DND-41 (cell line): ENCODE measurements around the gene IQGAP1.
A peak's percentile ranks its signal among the peaks of the same experiment; 100 is the strongest.

Source experiments
- ATAC-seq: fragments of 200-7000 bp; cut with Tn5 transposase; 3 replicates; pipeline ENCODE4 v1.9.1; 2021; ENCODE audit warnings: low read depth; ENCODE audit not compliant: insufficient read depth
- DNase-seq: peaks from one replicate; pipeline ENCODE4 v3.0.0-alpha.2; 2020
- H2AFZ ChIP-seq: 2 replicates; pipeline ENCODE4 v1.6.0; 2012; ENCODE audit warnings: low read depth, low read length
- H3K27ac ChIP-seq: 2 replicates; pipeline ENCODE4 v1.5.1; 2012; ENCODE audit warnings: low read length, inconsistent platforms
- H3K27me3 ChIP-seq: fragments of 200-600 bp; sonication (generic); 2 replicates; pipeline ENCODE4 v1.6.0; 2012; ENCODE audit warnings: low read length, mild to moderate bottlenecking, inconsistent platforms; ENCODE audit not compliant: insufficient read depth, poor library complexity
- H3K36me3 ChIP-seq: 2 replicates; pipeline ENCODE4 v1.5.1; 2012; ENCODE audit warnings: low read length, inconsistent platforms; ENCODE audit not compliant: insufficient read depth
- H3K4me1 ChIP-seq: 2 replicates; pipeline ENCODE4 v1.5.1; 2012; ENCODE audit warnings: mild to moderate bottlenecking, low read length; ENCODE audit not compliant: insufficient read depth
- H3K4me2 ChIP-seq: 2 replicates; pipeline ENCODE4 v1.6.0; 2012; ENCODE audit warnings: mild to moderate bottlenecking, moderate library complexity, low read length, inconsistent platforms; ENCODE audit not compliant: insufficient read depth
- H3K4me3 ChIP-seq, 2 experiments: fragments of 200-600 bp in 1 of 2; shearing (Covaris generic) in 1 of 2; 2 replicates each; pipeline ENCODE4 v1.5.1; 2012 to 2016; ENCODE audit warnings: inconsistent platforms in 2 of 2, low read length in 2 of 2, mild to moderate bottlenecking in 2 of 2, low read depth in 1 of 2, moderate library complexity in 1 of 2
- H3K79me2 ChIP-seq: 2 replicates; pipeline ENCODE4 v1.6.0; 2012; ENCODE audit warnings: low read length, inconsistent platforms; ENCODE audit not compliant: insufficient read depth
- H3K9ac ChIP-seq: 2 replicates; pipeline ENCODE4 v1.6.0; 2012; ENCODE audit warnings: low read depth, mild to moderate bottlenecking, inconsistent platforms, low read length, moderate library complexity
- H3K9me3 ChIP-seq: 2 replicates; pipeline ENCODE4 v1.5.1; 2012; ENCODE audit warnings: low read length, moderate library complexity, mild to moderate bottlenecking, inconsistent platforms; ENCODE audit not compliant: insufficient read depth, severe bottlenecking
- H4K20me1 ChIP-seq: 2 replicates; pipeline ENCODE4 v1.6.0; 2012; ENCODE audit warnings: low read length; ENCODE audit not compliant: insufficient read depth
- EZH2 ChIP-seq: IDR thresholded peaks from 3 replicates; pipeline ENCODE4 v1.6.1; 2012; ENCODE audit warnings: borderline replicate concordance, low read depth, mild to moderate bottlenecking, moderate library complexity, low read length, inconsistent platforms; ENCODE audit not compliant: severe bottlenecking
- TF ChIP-seq, protein P1 (sequence below): IDR thresholded peaks from 2 replicates; pipeline ENCODE4 v1.5.1; 2012; ENCODE audit warnings: borderline replicate concordance, low read length, moderate library complexity, mild to moderate bottlenecking; ENCODE audit not compliant: poor library complexity, severe bottlenecking; ENCODE audit errors: extremely low read depth

Gene IQGAP1

DNA sequence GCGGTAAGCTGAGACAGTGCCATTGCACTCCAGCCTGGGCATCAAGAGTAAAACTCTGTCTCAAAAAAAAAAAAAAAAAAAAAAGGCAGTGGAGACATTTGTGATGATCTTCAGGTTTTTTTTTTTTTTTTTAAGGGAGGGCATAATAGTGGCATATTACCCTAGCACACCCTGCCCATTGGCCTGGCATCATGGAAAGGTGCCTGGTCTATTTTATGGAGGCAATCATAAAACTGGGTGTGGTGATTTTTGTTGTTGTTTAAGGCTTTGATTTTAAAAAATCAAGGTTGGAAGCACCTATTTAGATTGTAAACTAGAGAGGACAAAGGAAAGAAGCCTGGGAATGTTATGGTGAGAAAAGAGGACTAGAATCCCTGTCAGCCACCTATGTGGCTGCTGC, 6.0 kb downstream of the IQGAP1 start:
- H3K27me3 ChIP-seq = no peaks in the 10 kb centered on the region
- H2AFZ ChIP-seq = no peak overlapping the region
- H3K9me3 ChIP-seq = no peaks in the 10 kb centered on the region
- H3K36me3 ChIP-seq = peaks cover 38% of the 10 kb centered on the region
- peaks cover 34% of the 10 kb centered on the region for H3K4me1 ChIP-seq
- no peak overlapping the region for H3K4me3 ChIP-seq
- no peak overlapping the region for H3K27ac ChIP-seq
- no peak for DNase-seq
- H4K20me1 ChIP-seq = peaks cover 18% of the 10 kb centered on the region
- no peak overlapping the region for H3K9ac ChIP-seq
- no peak for ATAC-seq
- H3K4me2 ChIP-seq = no peak overlapping the region
- peaks cover 95% of the 10 kb centered on the region for H3K79me2 ChIP-seq
- TF ChIP-seq EZH2 = no peak
- TF ChIP-seq, protein P1, sequence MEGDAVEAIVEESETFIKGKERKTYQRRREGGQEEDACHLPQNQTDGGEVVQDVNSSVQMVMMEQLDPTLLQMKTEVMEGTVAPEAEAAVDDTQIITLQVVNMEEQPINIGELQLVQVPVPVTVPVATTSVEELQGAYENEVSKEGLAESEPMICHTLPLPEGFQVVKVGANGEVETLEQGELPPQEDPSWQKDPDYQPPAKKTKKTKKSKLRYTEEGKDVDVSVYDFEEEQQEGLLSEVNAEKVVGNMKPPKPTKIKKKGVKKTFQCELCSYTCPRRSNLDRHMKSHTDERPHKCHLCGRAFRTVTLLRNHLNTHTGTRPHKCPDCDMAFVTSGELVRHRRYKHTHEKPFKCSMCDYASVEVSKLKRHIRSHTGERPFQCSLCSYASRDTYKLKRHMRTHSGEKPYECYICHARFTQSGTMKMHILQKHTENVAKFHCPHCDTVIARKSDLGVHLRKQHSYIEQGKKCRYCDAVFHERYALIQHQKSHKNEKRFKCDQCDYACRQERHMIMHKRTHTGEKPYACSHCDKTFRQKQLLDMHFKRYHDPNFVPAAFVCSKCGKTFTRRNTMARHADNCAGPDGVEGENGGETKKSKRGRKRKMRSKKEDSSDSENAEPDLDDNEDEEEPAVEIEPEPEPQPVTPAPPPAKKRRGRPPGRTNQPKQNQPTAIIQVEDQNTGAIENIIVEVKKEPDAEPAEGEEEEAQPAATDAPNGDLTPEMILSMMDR = no peak

DNA sequence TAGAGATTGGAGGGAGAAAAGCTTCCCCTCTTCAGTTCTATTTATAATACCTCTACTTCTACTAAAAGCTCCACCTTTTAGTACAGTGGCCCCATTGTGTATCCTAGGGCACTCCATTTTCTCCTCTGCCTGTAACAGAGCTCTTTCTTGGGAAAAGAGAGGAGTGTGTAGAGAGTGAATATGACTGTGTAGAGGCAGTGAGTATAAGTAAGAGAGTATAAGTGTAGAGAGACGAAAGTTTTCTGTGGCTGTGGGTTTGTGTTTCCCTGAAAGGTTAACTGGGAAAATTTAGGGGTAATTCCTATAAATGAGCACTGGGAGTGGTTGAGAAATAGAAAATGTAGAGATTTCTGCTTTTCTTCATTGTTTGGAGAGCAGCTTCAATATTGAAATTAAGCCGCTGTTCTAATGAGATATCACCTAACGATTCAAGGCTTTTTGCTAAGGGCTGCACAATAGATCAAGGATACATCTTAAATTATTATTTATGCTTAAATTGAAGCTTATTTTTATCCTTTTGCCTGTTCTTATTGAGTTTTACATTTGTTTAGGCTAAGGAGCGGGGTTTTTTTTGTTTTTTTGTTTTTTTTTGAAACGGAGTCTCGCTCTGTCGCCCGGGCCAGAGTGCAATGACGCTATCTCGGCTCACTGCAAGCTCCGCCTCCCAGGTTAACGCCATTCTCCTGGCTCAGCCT, 6.9 kb downstream of the IQGAP1 start:
- Histone ChIP-seq H3K27me3 (no peaks in the 10 kb centered on the region), H3K4me1 (peaks cover 34% of the 10 kb centered on the region), H3K4me2 (no peak overlapping the region), H2AFZ (no peak overlapping the region), H3K4me3 (no peak overlapping the region), H3K36me3 (peaks cover 38% of the 10 kb centered on the region), H4K20me1 (peaks cover 14% of the 10 kb centered on the region), H3K9me3 (no peaks in the 10 kb centered on the region), H3K27ac (no peak overlapping the region), H3K79me2 (peaks cover 95% of the 10 kb centered on the region), H3K9ac (no peak overlapping the region)
- ATAC-seq = no peak
- no peak for DNase-seq
- no peak for TF ChIP-seq EZH2

- Histone ChIP-seq H3K4me2 (no peak overlapping the region), H2AFZ (no peak overlapping the region), H3K79me2 (peaks cover 95% of the 10 kb centered on the region), H3K36me3 (peaks cover 24% of the 10 kb centered on the region), H3K27ac (no peak overlapping the region), H3K9me3 (no peaks in the 10 kb centered on the region), H3K9ac (no peak overlapping the region), H3K27me3 (no peaks in the 10 kb centered on the region), H4K20me1 (peaks cover 17% of the 10 kb centered on the region; the same call in 1 of the 2 replicates), H3K4me1 (peaks cover 36% of the 10 kb centered on the region), H3K4me3 (no peak overlapping the region)
- no peak for TF ChIP-seq EZH2
- TF ChIP-seq, protein P1 = no peak
- DNase-seq = no peak
- ATAC-seq = no peak
Observed at GRCh38 chr15:90396321-90396720, 8.3 kb downstream of the IQGAP1 start.

GRCh38 chr15:90400005-90400758, 12.1 kb downstream of the IQGAP1 start:
- H3K27ac ChIP-seq = peak overlapping the region; percentile 70
- H3K4me2 ChIP-seq = peak overlapping the region; percentile 63
- peaks cover 34% of the 10 kb centered on the region for H3K4me1 ChIP-seq
- H4K20me1 ChIP-seq = peaks cover 44% of the 10 kb centered on the region; the same call in 1 of the 2 replicates
- DNase-seq (no peak), ATAC-seq (no peak)
- H3K79me2 ChIP-seq = peaks cover 96% of the 10 kb centered on the region
- H3K9ac ChIP-seq = peak overlapping the region; percentile 17; the same call in 1 of the 2 replicates
- H3K36me3 ChIP-seq = peaks cover 6% of the 10 kb centered on the region; the same call in 1 of the 2 replicates
- H2AFZ ChIP-seq = no peak overlapping the region
- no peaks in the 10 kb centered on the region for H3K27me3 ChIP-seq
- TF ChIP-seq EZH2 = no peak
- TF ChIP-seq, protein P1 = no peak
- no peaks in the 10 kb centered on the region for H3K9me3 ChIP-seq
- peak overlapping the region in 1 of 2 experiments; percentile 45; a peak in 2 of 4 replicates for H3K4me3 ChIP-seq
